ENCODE data around the gene LNX1.

LNX1 gene

GRCh38 chr4:53592122-53592521 lies 836 bp upstream of the LNX1 start:
- no peak overlapping the region for H3K4me3 Mint-ChIP-seq
- H3K36me3 Mint-ChIP-seq (ENCODE audit: low read depth), result no peaks in the 10 kb centered on the region
- DNase-seq, result no peak
- no peak overlapping the region for H3K27ac Mint-ChIP-seq
- no peaks in the 10 kb centered on the region for H3K9me3 Mint-ChIP-seq
- peaks cover 7% of the 10 kb centered on the region for H3K4me1 Mint-ChIP-seq (ENCODE audit: low read depth)
- H3K27me3 Mint-ChIP-seq, result peaks cover 53% of the 10 kb centered on the region

- peaks cover 46% of the 10 kb centered on the region for H3K27me3 Mint-ChIP-seq
Observed at GRCh38 chr4:53590187-53590586, 1.1 kb downstream of the LNX1 start.

GRCh38 chr4:53589511-53589910 lies 1.8 kb downstream of the LNX1 start:
- DNase-seq, result no peak
- Mint-ChIP-seq H3K27me3 (peaks cover 46% of the 10 kb centered on the region), H3K36me3 (ENCODE audit: low read depth) (no peaks in the 10 kb centered on the region), H3K27ac (no peak overlapping the region), H3K4me1 (ENCODE audit: low read depth) (peaks cover 7% of the 10 kb centered on the region), H3K9me3 (no peaks in the 10 kb centered on the region), H3K4me3 (no peak overlapping the region)

More at GRCh38 chr4:53590187-53590586, 1.1 kb downstream of the LNX1 start:
- Mint-ChIP-seq H3K4me1 (ENCODE audit: low read depth) (peaks cover 7% of the 10 kb centered on the region), H3K27ac (no peak overlapping the region), H3K36me3 (ENCODE audit: low read depth) (no peaks in the 10 kb centered on the region), H3K9me3 (no peaks in the 10 kb centered on the region), H3K4me3 (no peak overlapping the region)
- DNase-seq, result no peak

- Mint-ChIP-seq H3K27me3 (peaks cover 42% of the 10 kb centered on the region), H3K9me3 (no peaks in the 10 kb centered on the region), H3K27ac (no peak overlapping the region), H3K36me3 (ENCODE audit: low read depth) (no peaks in the 10 kb centered on the region), H3K4me3 (no peak overlapping the region), H3K4me1 (ENCODE audit: low read depth) (peaks cover 7% of the 10 kb centered on the region)
- DNase-seq, result no peak
Observed at GRCh38 chr4:53587135-53587534, 4.2 kb downstream of the LNX1 start.

GRCh38 chr4:53586121-53586816 lies 5.0 kb downstream of the LNX1 start:
- Mint-ChIP-seq H3K27ac (no peak overlapping the region), H3K4me3 (no peak overlapping the region), H3K9me3 (no peaks in the 10 kb centered on the region), H3K36me3 (ENCODE audit: low read depth) (no peaks in the 10 kb centered on the region), H3K4me1 (ENCODE audit: low read depth) (no peaks in the 10 kb centered on the region), H3K27me3 (peaks cover 33% of the 10 kb centered on the region)
- no peak for DNase-seq

GRCh38 chr4:53584658-53585057 lies 6.6 kb downstream of the LNX1 start:
- no peak for DNase-seq
- H3K4me3 Mint-ChIP-seq, result no peak overlapping the region
- no peaks in the 10 kb centered on the region for H3K36me3 Mint-ChIP-seq (ENCODE audit: low read depth)
- H3K4me1 Mint-ChIP-seq (ENCODE audit: low read depth), result no peaks in the 10 kb centered on the region
- H3K27me3 Mint-ChIP-seq, result peaks cover 18% of the 10 kb centered on the region
- no peaks in the 10 kb centered on the region for H3K9me3 Mint-ChIP-seq
- no peak overlapping the region for H3K27ac Mint-ChIP-seq

- H3K4me3 Mint-ChIP-seq, result no peak overlapping the region
- H3K4me1 Mint-ChIP-seq (ENCODE audit: low read depth), result no peaks in the 10 kb centered on the region
- H3K36me3 Mint-ChIP-seq (ENCODE audit: low read depth), result no peaks in the 10 kb centered on the region
- H3K9me3 Mint-ChIP-seq, result no peaks in the 10 kb centered on the region
- peaks cover 6% of the 10 kb centered on the region for H3K27me3 Mint-ChIP-seq
- no peak overlapping the region for H3K27ac Mint-ChIP-seq
- DNase-seq, result no peak
Observed at GRCh38 chr4:53583513-53583912, 7.8 kb downstream of the LNX1 start.

- no peak overlapping the region for H3K4me3 Mint-ChIP-seq
- H3K27me3 Mint-ChIP-seq, result peaks cover 3% of the 10 kb centered on the region
- no peaks in the 10 kb centered on the region for H3K4me1 Mint-ChIP-seq (ENCODE audit: low read depth)
- no peak overlapping the region for H3K27ac Mint-ChIP-seq
- DNase-seq, result no peak
- H3K36me3 Mint-ChIP-seq (ENCODE audit: low read depth), result no peaks in the 10 kb centered on the region
- H3K9me3 Mint-ChIP-seq, result no peaks in the 10 kb centered on the region
Observed at GRCh38 chr4:53582194-53582593, 9.1 kb downstream of the LNX1 start.

- no peak overlapping the region for H3K4me3 Mint-ChIP-seq
- H3K27ac Mint-ChIP-seq, result no peak overlapping the region
- peaks cover 3% of the 10 kb centered on the region for H3K27me3 Mint-ChIP-seq
- H3K36me3 Mint-ChIP-seq (ENCODE audit: low read depth), result no peaks in the 10 kb centered on the region
- no peaks in the 10 kb centered on the region for H3K4me1 Mint-ChIP-seq (ENCODE audit: low read depth)
- DNase-seq, result no peak
- no peaks in the 10 kb centered on the region for H3K9me3 Mint-ChIP-seq
Observed at GRCh38 chr4:53580274-53580673, 11.0 kb downstream of the LNX1 start.

- Mint-ChIP-seq H3K4me1 (ENCODE audit: low read depth) (no peaks in the 10 kb centered on the region), H3K4me3 (no peak overlapping the region), H3K27ac (no peak overlapping the region), H3K9me3 (no peaks in the 10 kb centered on the region), H3K27me3 (peaks cover 3% of the 10 kb centered on the region), H3K36me3 (ENCODE audit: low read depth) (no peaks in the 10 kb centered on the region)
- no peak for DNase-seq
Observed at GRCh38 chr4:53579826-53580225, 11.5 kb downstream of the LNX1 start.

GRCh38 chr4:53576676-53577372 lies 14.5 kb downstream of the LNX1 start:
- Mint-ChIP-seq H3K27ac (no peak overlapping the region), H3K36me3 (ENCODE audit: low read depth) (no peaks in the 10 kb centered on the region), H3K9me3 (no peaks in the 10 kb centered on the region), H3K27me3 (no peaks in the 10 kb centered on the region), H3K4me1 (ENCODE audit: low read depth) (no peaks in the 10 kb centered on the region), H3K4me3 (no peak overlapping the region)
- DNase-seq, result no peak

GRCh38 chr4:53576071-53576617 lies 15.1 kb downstream of the LNX1 start:
- H3K4me3 Mint-ChIP-seq, result no peak overlapping the region
- no peaks in the 10 kb centered on the region for H3K9me3 Mint-ChIP-seq
- no peak for DNase-seq
- no peaks in the 10 kb centered on the region for H3K36me3 Mint-ChIP-seq (ENCODE audit: low read depth)
- H3K27me3 Mint-ChIP-seq, result no peaks in the 10 kb centered on the region
- H3K27ac Mint-ChIP-seq, result no peak overlapping the region
- H3K4me1 Mint-ChIP-seq (ENCODE audit: low read depth), result no peaks in the 10 kb centered on the region

GRCh38 chr4:53575552-53575951 lies 15.7 kb downstream of the LNX1 start:
- Mint-ChIP-seq H3K36me3 (ENCODE audit: low read depth) (no peaks in the 10 kb centered on the region), H3K4me3 (no peak overlapping the region), H3K9me3 (no peaks in the 10 kb centered on the region), H3K27me3 (no peaks in the 10 kb centered on the region), H3K4me1 (ENCODE audit: low read depth) (no peaks in the 10 kb centered on the region), H3K27ac (no peak overlapping the region)
- DNase-seq, result no peak

GRCh38 chr4:53574528-53574927 lies 16.8 kb downstream of the LNX1 start:
- Mint-ChIP-seq H3K36me3 (ENCODE audit: low read depth) (no peaks in the 10 kb centered on the region), H3K27me3 (no peaks in the 10 kb centered on the region), H3K27ac (no peak overlapping the region), H3K4me3 (no peak overlapping the region), H3K4me1 (ENCODE audit: low read depth) (no peaks in the 10 kb centered on the region), H3K9me3 (no peaks in the 10 kb centered on the region)
- DNase-seq, result no peak

GRCh38 chr4:53573696-53574095 lies 17.6 kb downstream of the LNX1 start:
- H3K4me1 Mint-ChIP-seq (ENCODE audit: low read depth), result no peaks in the 10 kb centered on the region
- no peaks in the 10 kb centered on the region for H3K9me3 Mint-ChIP-seq
- H3K36me3 Mint-ChIP-seq (ENCODE audit: low read depth), result no peaks in the 10 kb centered on the region
- H3K27ac Mint-ChIP-seq, result no peak overlapping the region
- no peaks in the 10 kb centered on the region for H3K27me3 Mint-ChIP-seq
- DNase-seq, result no peak
- H3K4me3 Mint-ChIP-seq, result no peak overlapping the region

Measured in activated T-cell treated with anti-CD3 and anti-CD28 coated beads, Interleukin-2, amount 50 U/mL, for 24 hours (primary cell).